HG03558 (cell line): Measurements from ENCODE around the gene PODN.

ENCODE experiments used
- ATAC-seq: cut with Tn5 transposase; IDR thresholded peaks from one replicate; pipeline ENCODE4 v1.9.1; 2021; ENCODE audit warnings: moderate number of reproducible peaks; ENCODE audit not compliant: unreplicated experiment; ENCODE audit errors: extremely low read depth

The PODN gene

GRCh38 chr1:53050310-53050709 lies 11.7 kb upstream of the PODN start:
- ATAC-seq = no peak

- ATAC-seq = no peak
These were observed 10.3 kb upstream of the PODN start for GRCh38 chr1:53051676-53052075.

DNA sequence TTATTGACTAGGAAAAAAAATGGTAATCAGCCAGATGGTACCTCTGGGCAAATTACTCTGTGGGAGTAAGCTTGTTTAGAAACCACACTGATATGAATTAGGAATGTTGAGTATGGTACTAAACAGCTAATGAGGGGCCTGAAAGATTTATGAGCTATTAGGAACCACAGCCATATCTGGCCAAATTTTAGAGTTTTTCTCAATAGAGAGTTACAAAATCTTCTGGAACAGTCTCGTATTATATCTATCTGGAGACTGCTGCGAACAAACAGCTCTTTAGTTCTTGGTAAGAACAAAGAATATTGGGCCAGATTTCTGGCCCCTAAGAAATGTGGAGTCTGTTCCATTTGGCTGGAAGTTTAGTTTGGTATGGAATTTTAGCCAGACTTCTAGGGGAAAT lies 4.9 kb upstream of the PODN start:
- ATAC-seq = no peak

DNA sequence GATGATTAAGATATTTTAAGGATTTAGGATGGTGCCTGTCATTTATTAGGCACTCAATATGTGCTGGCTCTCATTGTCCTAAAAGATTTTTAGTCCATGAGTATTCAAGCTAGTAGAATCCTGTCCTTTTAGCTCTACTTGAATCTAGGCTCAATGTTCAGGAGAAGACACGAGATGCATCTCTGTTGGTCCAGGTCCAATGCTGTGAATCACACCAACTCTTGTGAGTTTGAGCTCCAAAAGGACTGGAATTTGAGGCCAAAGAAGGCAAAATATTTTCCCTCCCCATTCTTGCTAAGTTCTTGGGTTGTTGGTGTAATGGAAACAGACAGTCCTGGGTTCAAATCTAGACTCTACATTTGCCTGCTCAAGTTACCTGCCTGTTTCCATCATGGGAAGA lies 1.4 kb upstream of the PODN start:
- no peak for ATAC-seq

DNA sequence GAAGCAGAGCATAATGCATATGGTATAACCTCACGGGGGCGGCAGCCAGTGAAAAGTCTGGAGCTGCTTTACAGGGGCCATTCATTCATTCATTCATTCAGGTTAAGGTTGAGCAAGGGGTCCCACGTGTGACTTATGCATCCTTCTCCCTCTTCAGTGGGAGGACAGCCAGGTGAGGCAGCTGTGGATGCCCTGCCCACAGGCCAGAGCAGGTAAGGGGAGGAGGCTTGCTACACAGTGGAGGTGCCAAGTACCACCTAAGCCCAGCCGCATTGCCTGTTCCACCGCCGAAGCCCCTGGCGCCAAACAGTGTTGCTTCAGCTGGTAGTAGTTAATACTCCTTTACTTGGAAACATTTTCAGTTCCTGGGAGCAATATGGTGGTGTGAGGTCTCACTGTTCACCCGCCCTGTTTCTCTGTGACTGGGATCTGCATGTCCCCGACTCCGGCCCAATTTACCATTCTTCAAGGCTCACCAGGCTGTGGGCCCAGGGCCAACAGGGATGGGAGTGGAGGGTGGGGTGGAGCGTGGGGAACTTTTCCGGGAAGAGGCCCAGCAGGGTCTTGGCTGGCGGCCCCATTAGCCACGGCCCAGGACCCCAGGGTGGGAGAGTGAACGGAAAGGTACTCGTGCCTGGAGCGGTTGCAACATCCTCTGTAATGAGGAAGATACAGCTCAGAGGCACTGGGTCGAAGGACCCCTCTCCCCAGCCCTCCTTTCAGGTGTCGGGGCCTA lies 722 bp upstream of the PODN start:
- ATAC-seq = no peak

GRCh38 chr1:53062708-53063591 lies 937 bp downstream of the PODN start:
- no peak for ATAC-seq

DNA sequence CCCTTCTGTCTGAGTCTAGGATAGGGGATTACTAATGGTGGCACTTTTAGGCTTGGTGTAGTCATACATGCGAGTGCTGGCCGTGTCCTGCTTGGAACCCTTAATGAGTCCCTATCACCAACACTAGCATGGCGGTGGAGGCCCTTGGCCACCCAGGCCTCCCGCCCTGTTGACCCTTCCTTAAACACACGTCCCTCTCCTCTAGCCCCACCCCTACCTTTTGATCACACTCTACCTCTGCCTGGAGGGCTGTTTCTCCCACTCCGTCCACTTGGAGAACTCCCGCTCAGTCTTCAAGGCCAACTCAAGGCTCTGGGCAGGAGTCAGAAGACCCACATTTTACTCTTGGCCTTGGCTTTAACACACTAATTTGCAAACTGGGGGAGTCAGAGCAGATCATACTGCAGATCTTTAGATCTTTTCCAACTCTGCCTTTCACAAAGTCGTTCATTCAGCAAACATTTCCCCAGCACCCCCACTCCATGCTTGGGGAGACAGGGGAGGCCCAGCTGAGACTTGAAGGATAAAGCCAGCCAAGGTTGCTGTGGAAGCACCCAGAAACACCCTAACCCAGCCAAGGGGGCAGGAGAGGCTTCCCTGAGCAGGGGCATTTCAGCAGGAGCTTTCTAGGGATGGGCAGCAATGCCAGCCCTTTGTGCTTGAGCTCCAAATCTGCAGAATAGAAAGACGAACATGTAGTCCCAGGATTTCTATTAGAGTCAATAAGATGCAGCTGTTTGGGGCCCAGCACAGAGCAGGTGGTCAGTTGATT lies 1.9 kb downstream of the PODN start:
- ATAC-seq = no peak

DNA sequence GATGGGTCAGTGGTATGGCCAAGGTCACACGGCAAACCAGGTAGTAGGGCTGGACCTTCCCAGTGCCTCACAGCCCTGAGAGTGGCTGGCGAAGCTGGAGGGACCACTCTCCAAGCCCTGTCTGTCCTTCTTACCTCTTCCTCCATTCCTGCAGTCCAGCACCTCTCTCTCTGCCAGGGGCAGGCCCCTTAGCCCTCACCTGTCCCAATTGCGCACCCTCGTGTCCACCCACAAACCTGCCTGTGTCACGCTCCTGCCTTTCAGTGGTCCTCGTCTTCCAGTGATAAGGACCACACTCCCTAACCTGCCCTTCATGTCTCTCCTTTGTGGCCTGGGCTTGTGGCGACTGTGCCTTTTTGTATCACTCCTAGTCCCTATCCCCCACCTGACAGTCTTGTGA lies 3.4 kb downstream of the PODN start:
- ATAC-seq = no peak

GRCh38 chr1:53066488-53066887 lies 4.5 kb downstream of the PODN start:
- ATAC-seq = no peak

DNA sequence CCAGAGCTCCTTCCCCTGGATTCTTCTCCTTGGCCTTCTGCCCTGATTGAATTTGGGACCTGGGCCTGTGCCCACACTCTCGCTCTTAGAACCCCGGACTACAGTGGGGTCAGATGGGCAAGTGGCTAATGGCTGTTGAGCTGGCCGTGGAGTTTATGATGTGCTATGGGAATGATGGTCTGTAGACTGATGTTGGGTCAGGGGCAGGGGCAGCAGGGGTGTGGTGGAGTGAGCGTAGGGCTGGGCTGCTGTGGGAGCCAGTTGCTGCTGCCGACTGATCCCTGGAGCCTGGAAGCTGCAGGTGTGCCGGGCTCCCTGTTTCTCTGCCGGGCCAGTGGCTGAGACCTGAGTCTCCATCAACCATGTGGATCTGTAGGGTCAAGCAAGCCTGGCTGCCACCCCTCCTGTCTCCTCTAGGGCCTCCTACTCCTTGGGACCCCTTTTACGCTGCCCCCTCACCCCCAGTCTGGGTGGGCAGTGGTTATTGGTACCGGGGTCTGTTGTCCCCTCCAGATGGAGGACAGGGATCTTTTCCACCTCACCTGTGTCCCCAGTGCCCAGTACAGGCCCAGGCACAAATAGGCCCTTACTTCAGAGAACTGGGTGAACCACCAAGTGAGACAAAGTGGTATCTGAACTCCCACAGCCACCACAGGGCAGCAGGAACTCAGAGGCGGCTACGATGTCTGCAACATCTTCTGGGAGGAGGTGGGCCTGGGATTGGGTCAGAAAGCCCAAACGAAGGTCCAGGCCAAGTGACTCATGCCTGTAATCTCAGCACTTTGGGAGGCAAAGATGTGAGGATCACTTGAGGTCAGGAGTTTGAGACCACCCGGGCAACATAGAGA lies 5.1 kb downstream of the PODN start:
- no peak for ATAC-seq

- no peak for ATAC-seq
These were observed 5.9 kb downstream of the PODN start for GRCh38 chr1:53067886-53068285.

DNA sequence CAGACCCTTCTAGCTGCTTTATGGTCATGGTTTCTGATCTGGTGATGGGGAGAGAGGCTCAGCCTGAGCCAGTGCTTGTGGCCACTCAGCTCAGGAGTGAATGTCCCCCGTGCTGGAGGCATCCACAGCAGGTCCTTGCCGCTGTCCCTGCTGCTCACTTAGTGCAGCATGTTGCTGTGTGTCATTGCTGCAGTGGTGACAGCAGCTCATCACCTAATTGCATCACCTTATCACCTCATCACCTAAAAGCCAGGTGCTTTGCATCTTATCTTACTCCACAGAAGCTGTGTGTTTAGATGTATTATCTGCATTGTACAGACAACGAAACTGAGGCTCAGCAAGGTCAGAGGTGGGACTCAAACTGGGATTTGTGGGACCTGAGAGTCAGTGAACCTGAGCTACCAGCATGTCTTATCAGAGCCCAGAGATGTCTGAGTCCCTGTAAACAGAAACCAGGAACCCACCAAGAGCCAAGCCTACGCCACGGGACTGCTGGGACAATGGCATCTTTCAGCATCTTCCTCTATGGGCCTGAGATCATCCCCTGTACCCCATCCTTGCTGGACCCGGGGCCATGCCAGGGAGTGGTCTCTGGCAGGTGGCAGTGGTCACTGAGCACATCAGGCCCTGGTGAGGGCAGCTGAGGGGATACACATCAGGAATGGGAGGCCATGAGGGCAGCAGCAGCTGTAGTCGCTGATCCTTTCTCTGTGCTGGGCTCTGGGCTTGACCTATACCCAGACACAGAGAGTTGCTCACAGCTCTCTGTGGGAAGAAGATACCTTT lies 6.5 kb downstream of the PODN start:
- no peak for ATAC-seq

GRCh38 chr1:53069265-53069662 lies 7.3 kb downstream of the PODN start:
- no peak for ATAC-seq

DNA sequence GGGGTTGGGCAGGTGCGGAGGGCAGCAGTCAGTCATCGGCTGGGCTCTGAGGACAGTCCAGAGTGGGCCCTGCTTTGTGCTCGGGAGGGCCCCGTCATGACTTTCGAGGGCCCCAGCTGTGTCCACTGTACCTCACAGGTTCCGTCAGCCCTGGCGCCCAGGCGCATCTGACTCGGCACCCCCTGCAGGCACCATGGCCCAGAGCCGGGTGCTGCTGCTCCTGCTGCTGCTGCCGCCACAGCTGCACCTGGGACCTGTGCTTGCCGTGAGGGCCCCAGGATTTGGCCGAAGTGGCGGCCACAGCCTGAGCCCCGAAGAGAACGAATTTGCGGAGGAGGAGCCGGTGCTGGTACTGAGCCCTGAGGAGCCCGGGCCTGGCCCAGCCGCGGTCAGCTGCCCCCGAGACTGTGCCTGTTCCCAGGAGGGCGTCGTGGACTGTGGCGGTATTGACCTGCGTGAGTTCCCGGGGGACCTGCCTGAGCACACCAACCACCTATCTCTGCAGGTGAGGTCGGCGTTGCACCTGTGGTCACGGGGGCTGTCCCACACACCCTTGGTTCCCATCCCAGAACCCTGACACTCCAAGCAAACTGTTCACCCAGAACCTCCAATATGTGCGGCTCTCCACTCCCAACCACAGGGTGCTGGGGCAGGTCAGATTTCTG lies 7.8 kb downstream of the PODN start:
- ATAC-seq = no peak

DNA sequence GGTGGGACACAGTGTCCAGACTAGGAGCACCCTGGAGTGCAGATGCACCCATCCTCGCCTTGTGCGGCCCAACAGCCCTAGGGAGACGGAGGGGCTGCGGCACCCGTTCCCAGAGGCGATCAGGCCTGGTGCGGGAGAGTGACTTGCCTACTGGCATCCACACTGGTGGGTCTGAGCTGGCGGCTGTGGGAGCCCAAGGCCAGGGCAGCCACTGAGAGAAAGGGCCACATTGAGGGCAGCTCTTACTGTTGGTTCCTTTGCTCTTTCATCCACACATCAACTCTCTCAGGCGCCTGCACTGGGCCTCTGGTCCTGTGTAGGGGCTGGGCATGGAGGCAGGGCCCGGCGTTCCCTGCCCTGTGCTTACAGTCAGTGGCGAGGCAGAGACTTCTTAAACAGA lies 8.6 kb downstream of the PODN start:
- ATAC-seq = no peak

DNA sequence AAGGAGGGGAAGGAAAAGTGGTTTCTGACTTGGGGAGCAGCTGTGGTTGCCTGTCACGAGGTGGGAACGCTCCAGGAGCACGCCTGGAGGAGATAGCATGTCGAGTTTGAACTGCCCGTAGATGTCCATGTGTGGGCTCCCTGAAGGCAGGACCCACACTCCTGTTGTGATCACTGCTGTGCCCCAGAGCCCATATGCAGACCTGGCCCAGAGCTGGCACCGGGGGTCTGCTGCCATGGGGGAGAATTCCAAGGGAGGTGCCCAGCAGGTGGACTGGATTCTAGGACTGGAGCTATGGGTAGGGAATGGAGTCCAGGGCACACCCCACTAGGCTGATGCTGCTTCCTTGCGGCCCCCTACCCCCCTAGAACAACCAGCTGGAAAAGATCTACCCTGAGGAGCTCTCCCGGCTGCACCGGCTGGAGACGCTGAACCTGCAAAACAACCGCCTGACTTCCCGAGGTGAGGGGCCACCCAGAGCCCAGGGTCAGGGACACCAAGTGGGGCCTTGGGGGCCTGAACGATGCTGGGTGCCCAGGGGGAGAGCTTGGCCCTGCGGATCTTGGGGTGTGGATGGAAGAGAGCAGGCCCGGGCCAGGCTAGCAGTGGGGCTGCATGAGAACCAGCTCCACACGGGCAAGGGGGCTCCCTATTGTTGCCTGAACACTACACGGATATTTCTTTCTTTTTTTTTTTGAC lies 9.3 kb downstream of the PODN start:
- ATAC-seq = no peak

DNA sequence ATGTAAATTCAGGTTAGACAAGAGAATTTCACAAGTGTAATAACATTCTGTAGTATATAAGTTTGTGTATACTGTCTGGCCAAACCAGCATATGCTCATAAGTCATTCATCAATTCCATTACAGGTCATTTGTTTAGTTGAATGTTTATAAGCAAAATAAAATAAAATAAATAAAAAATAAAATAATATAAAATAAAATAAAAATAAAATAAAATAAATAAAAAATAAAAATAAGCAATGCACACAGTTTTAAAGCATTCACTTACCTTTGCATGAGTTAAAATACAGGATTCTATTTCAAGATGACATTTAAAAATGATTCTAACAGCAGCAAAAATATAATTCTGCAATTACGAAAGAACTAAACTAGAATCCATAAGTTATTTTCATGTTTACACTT lies 9.9 kb downstream of the PODN start:
- no peak for ATAC-seq

GRCh38 chr1:53073287-53073686 lies 11.3 kb downstream of the PODN start:
- ATAC-seq = no peak
